DND-41 (cell line): Measurements from ENCODE around the gene TMEM175.

Experiments used
- CTCF ChIP-seq: IDR thresholded peaks from 2 replicates; pipeline ENCODE4 v1.5.1; 2012; ENCODE audit warnings: borderline replicate concordance, low read length, moderate library complexity, mild to moderate bottlenecking; ENCODE audit not compliant: poor library complexity, severe bottlenecking; ENCODE audit errors: extremely low read depth
- EZH2 ChIP-seq: IDR thresholded peaks from 3 replicates; pipeline ENCODE4 v1.6.1; 2012; ENCODE audit warnings: borderline replicate concordance, low read depth, mild to moderate bottlenecking, moderate library complexity, low read length, inconsistent platforms; ENCODE audit not compliant: severe bottlenecking

DNA sequence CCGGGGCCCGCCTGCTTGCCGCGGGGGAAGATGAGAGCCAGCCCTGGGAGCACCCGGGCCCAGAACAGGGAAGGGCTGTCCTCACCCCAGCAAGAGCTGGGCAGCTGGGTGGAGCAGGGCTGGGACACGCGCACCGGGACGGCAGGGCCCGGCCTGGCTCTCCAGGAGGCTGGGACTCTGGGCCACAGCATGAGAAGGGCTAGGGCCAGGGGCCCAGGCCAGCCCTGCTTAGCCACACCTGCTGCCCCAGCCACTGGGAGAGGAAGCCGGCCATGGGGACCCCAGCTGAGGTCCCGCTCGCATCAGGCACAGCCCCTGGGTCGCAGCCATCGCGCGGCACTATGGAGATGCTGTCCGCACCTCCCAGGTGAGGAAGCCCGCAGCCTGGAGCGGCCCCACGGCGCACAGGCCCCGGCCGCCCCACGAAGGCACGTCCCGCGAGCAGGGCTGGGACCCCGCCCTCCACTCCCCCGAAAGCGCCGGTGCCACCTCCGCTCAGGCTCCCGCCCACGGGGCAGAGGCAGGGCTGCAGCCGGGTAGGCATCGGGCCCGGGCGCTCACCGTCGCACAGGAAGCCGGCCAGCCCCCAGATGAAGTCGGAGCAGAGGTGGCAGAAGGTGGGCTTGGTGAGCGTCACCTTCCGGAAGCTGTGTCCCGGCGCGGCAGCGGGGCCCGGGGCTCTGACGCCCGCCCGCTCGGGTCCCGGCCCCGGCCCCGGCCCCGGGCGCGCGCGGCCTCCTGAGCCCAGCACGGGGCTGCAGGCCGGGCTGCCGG lies 40.6 kb downstream of the TMEM175 start:
- no peak for TF ChIP-seq CTCF
- no peak for TF ChIP-seq EZH2
